HG03342 (cell line): ENCODE results near the gene ATPAF1.

Experiments used
- ATAC-seq: cut with Tn5 transposase; IDR thresholded peaks from one replicate; pipeline ENCODE4 v1.9.1; 2021; ENCODE audit warnings: mild to moderate bottlenecking, moderate library complexity; ENCODE audit not compliant: unreplicated experiment

ATPAF1 gene

DNA sequence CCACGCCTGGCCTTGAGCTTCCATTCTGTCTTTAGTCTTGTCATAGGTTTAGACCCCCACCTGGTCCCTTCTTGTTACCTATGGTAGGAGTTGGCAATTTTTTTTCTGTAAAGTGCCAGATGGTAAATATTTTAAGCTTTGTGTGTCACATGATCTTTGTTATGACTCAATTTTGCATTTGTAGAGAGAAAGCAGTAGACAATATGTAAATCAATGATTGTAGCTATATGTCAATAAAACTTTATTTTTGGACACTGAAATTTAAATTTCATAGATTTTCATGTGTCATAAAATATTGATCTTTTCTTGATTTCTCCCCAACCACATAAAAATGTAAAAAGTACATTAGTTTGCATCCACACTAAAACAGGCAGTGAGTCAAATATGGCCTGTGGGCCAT lies 72.1 kb downstream of the ATPAF1 start:
- ATAC-seq: no peak

DNA sequence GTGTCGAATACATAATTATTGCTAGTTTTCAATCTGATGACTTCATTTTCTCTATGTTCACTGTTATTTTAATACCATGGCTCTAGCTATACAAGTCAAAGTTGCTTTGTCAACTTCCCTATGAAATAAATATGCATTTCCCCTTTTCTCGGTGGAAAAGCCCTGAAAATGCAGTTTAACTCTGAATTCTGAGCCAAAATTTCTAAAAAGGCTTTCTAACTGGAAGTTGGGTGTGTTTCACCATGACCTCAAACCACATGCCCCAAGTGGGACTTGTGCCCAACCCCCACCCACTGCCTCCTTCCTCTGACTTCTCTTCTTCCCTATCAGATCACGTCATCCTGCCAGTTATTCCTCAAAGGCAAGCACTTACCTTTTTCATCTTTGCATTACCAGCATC lies 73.0 kb downstream of the ATPAF1 start:
- no peak for ATAC-seq

DNA sequence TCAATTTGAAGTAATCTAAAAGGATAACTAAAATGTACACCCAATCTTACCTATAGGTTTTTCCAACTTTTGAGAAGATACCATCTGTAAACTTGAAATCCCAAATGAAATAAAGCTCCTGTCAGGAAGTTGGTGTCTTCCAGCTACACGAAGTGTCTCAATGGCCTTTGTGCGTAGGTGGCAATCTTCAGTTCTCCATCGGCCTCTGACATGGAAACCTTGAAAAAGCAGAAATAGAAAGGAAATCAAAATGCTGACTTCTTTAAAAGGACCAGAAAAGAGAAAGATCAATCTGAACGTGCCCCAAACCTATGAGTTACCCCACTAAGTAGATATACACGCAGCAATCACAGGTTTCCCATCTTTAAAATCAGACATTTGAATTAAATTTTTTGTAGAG lies 74.1 kb downstream of the ATPAF1 start:
- ATAC-seq: no peak

DNA sequence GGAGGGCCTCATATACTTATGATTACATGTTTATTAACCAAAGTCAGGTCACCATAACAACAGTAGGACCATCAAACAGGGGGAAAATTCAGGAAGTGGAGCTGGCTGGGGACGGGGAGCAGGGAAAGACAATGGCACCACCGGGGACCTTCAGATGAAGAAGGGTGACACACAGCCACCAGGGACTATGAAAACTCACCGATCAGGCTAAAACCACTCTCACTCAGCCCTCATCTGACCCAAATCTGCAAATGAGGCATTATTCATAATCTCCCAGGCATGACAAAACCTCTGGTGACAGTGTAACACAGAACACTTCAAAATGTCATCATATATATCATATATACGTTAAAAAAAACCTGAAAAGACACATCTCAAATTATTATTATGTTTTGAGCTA lies 75.3 kb downstream of the ATPAF1 start:
- no peak for ATAC-seq

DNA sequence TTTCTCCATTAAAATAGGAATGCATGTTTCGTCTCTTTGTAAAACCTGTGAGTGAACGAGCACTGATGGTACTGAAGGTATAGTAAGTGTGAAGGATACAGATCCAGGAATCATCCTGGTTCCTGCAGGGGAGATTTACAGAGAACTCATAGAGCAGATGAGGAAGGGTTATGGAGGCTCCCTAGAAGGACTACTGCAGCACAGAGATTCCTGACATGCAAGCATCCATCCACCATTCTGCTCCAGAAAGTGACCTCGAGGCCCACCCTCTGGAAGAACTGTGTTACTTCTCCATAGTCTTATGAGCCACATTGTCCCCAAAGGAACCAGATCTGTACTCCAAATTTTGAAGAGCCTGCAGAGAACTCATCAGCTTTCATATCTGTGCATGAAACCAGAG lies 78.6 kb downstream of the ATPAF1 start:
- ATAC-seq: no peak

DNA sequence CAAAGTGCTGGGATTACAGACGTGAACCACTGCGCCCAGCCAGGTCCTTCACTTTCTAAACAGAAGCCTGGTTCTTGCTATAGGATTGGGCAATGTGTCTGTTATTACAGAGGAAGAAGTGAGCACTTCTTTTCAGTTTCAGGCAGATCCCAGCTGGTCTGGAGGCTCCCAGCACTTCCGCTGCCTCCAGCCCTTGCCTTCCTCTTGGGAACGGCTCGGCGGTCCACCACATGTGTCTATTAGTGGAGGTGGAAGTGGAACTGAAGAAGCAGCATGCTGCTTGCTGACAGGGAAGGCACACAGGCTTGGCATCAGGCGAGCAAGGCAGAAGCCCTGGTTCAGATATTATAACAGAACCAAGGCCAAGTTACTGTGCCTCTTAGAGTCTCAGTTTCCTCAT lies 81.1 kb downstream of the ATPAF1 start:
- ATAC-seq: no peak

DNA sequence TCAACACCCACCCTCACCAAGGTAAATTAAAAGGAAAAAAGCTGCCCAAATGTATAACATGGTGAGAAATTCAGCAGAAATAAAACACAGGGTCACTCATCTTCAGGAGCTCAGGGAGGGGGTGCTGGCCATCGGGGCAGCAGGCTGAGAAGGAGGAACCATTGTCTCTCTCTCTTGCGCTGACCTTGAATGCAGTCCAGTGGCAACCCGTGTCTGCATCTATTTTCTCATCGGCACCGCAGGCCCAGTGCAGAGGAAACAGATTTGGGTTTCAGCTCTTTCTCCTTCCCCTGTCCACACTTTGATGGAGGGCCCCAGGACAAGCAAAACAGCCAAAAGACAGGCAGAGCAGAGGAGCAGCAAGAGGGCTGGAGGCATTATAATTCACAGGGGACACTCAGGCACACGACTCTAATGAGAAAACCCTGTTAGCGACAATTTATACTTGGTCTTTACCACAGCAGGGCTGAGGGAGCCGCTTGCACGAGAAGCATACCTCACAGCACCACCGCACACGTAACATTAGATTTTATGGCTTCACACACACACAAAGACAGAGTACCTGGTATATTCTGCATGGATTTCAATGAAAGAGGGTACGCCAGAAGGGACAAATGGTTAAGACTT lies 82.7 kb downstream of the ATPAF1 start:
- no peak for ATAC-seq

DNA sequence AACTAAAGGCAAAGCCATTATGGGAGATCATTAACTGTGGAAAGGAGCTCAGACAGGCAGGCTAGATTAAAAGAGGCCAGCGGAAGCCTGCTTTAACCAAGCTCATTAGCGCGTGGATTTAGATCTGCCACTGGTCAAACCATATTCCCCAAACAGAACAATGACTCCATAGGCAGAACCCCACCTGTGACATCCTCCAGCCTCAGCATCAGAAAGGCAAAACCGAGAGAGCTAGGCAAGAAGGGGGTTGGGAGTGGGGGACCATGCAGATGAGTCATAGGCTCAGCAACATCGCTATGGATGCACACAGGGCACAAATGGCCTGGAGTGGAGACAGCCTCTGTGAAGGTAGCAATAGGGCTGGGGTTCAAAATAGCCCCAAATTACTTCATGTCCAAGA lies 84.7 kb downstream of the ATPAF1 start:
- no peak for ATAC-seq

DNA sequence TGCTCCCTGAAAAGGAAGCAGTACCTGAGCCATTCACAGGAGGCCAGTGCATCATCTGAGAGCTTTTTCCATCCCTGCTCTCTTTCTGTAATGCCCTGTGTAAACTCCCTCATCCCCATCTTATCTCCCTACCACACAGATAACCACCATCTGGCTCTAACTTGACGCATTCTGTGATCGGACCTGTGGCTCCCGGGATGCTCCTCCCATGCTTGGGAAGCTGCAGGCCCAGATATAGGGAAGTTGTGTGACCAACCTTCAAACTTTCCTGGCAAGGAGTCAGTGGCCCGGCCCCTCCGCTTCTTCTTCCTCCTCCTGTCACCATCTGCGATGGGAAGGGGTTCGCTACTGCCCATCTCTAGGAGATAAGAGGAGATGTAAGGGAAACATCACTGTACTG lies 85.2 kb downstream of the ATPAF1 start:
- ATAC-seq: no peak
